PC-3 (cell line): ENCODE data around the gene SLC8A3. TPM values are rescaled to one million over a fixed set of nuclear protein-coding genes. Genes with fewer than 3 reads are reported as not detected.

Experiments
- ATAC-seq: fragments of 200-7000 bp; cut with Tn5 transposase; 2 replicates; pipeline ENCODE4 v1.9.1; 2020; ENCODE audit warnings: mild to moderate bottlenecking, moderate library complexity
- BruUV-seq: library from RNA; stranded (reverse); fragments of 400-500 nt; replicated peaks from 2 replicates; lab custom pipeline; 2021; lab: Mats Ljungman, UMichigan
- CTCF ChIA-PET: fragments of 300-600 bp; sonication (Branson Sonifier 250); formaldehyde crosslinking; loops from one replicate; lab custom pipeline; 2022; ENCODE audit warnings: antibody characterized with exemption; lab: Charles Lee
- POLR2A ChIA-PET: fragments of 300-600 bp; sonication (Branson Sonifier 250); formaldehyde crosslinking; loops from one replicate; lab custom pipeline; 2022; ENCODE audit warnings: antibody characterized with exemption; ENCODE audit not compliant: unreplicated experiment; lab: Charles Lee
- DNase-seq: peaks from one replicate; pipeline ENCODE4 v3.0.0-alpha.2; 2015
- H2AFZ ChIP-seq: fragments of 300-600 bp; sonication (generic); 2 replicates; pipeline ENCODE4 v1.6.0; 2016; ENCODE audit warnings: antibody characterized with exemption, low read length
- H3F3A ChIP-seq: fragments of 300-600 bp; sonication (generic); one replicate; pipeline ENCODE4 v1.6.0; 2017; ENCODE audit warnings: antibody characterized with exemption, low read length, control low read depth, mild to moderate bottlenecking; ENCODE audit not compliant: unreplicated experiment
- H3K27ac ChIP-seq: fragments of 300-600 bp; sonication (generic); 2 replicates; pipeline ENCODE4 v1.5.1; 2016; ENCODE audit warnings: mild to moderate bottlenecking, low read length
- H3K27me3 ChIP-seq: fragments of 300-600 bp; sonication (generic); 2 replicates; pipeline ENCODE4 v1.6.1; 2016; ENCODE audit warnings: low read length, mixed read lengths
- H3K36me3 ChIP-seq: fragments of 300-600 bp; sonication (generic); 2 replicates; pipeline ENCODE4 v1.6.1; 2016; ENCODE audit warnings: low read depth, mixed run types, low read length, mixed read lengths
- H3K4me1 ChIP-seq: fragments of 300-600 bp; sonication (generic); 2 replicates; pipeline ENCODE4 v1.5.1; 2016; ENCODE audit warnings: low read length; ENCODE audit not compliant: insufficient read depth
- H3K4me2 ChIP-seq: fragments of 300-600 bp; sonication (generic); 2 replicates; pipeline ENCODE4 v1.6.0; 2016; ENCODE audit warnings: low read length
- H3K4me3 ChIP-seq: fragments of 300-600 bp; sonication (generic); 2 replicates; pipeline ENCODE4 v1.5.1; 2016; ENCODE audit warnings: mild to moderate bottlenecking, low read length, mixed read lengths
- H3K79me2 ChIP-seq: fragments of 300-600 bp; sonication (generic); 2 replicates; pipeline ENCODE4 v1.6.1; 2017; ENCODE audit warnings: low read length, mixed read lengths
- H3K9ac ChIP-seq: fragments of 300-600 bp; sonication (generic); 2 replicates; pipeline ENCODE4 v1.6.0; 2016; ENCODE audit warnings: mild to moderate bottlenecking, low read length
- H3K9me2 ChIP-seq: fragments of 300-600 bp; sonication (generic); replicated peaks from 2 replicates; pipeline ENCODE4 v1.6.1; 2016; ENCODE audit warnings: mixed run types, low read length, mixed read lengths
- H3K9me3 ChIP-seq: fragments of 300-600 bp; sonication (generic); 2 replicates; pipeline ENCODE4 v1.6.1; 2016; ENCODE audit warnings: low read length, mixed read lengths
- H4K20me1 ChIP-seq: fragments of 300-600 bp; sonication (generic); 2 replicates; pipeline ENCODE4 v1.6.1; 2016; ENCODE audit warnings: low read length, mixed read lengths
- CTCF ChIP-seq: fragments of 300-600 bp; sonication (generic); conservative IDR thresholded peaks from 2 replicates; pipeline ENCODE4 v1.5.1; 2017; ENCODE audit warnings: antibody characterized with exemption, low read depth, mild to moderate bottlenecking, low read length
- EZH2 ChIP-seq: fragments of 300-600 bp; sonication (generic); IDR thresholded peaks from one replicate; pipeline ENCODE4 v1.6.1; 2017; ENCODE audit warnings: antibody characterized with exemption, mild to moderate bottlenecking, low read length; ENCODE audit not compliant: unreplicated experiment
- EZH2phosphoT487 ChIP-seq: fragments of 300-600 bp; sonication (generic); IDR thresholded peaks from 2 replicates; pipeline ENCODE4 v1.6.1; 2018; ENCODE audit warnings: mild to moderate bottlenecking, antibody characterized with exemption, low read length, borderline replicate concordance
- intact Hi-C: fragments of 100-400 bp; cut with micrococcal nuclease; formaldehyde crosslinking; loops from 2 replicates; pipeline ENCODE4 v1.9.0; 2023
- total RNA-seq: library from RNA; depleted of rRNA; stranded (reverse); fragments of >200 nt; gene quantifications from 2 replicates; pipeline ENCODE4 v1.2.3, GENCODE V29; 2014

The SLC8A3 gene
- total RNA-seq, 1 experiment from 2014 or later = not detected

GRCh38 chr14:70021548-70022220 is 167.1 kb downstream of the SLC8A3 start:
- Histone ChIP-seq H3K9me2 (no peaks in the 10 kb centered on the region), H4K20me1 (no peaks in the 10 kb centered on the region), H3K27ac (no peak overlapping the region), H2AFZ (no peak overlapping the region), H3K79me2 (no peaks in the 10 kb centered on the region), H3K27me3 (peaks cover 95% of the 10 kb centered on the region), H3K36me3 (no peaks in the 10 kb centered on the region), H3K9ac (no peak overlapping the region), H3K4me2 (no peak overlapping the region), H3K4me3 (no peak overlapping the region), H3K9me3 (no peaks in the 10 kb centered on the region), H3F3A (no peaks in the 10 kb centered on the region), H3K4me1 (no peaks in the 10 kb centered on the region)
- POLR2A ChIA-PET = no interaction called here
- CTCF ChIA-PET = interaction anchor here (0.6 kb wide), 1 partner anchor 185 kb away, joined by 3 read pairs; no protein-coding TSS in a partner anchor
- no peak for DNase-seq
- no peak for TF ChIP-seq EZH2phosphoT487
- no peak for TF ChIP-seq CTCF
- no peak for TF ChIP-seq EZH2
- no TSS peak for BruUV-seq
- intact Hi-C loops = no loop called here
- ATAC-seq = no peak

- ChIA-PET CTCF (interaction anchor here (0.6 kb wide), 1 partner anchor 184 kb away, joined by 3 read pairs; no protein-coding TSS in a partner anchor), POLR2A (no interaction called here)
- Histone ChIP-seq H3K4me3 (no peak overlapping the region), H3K9me3 (no peaks in the 10 kb centered on the region), H3K27me3 (peaks cover 95% of the 10 kb centered on the region), H3K9ac (no peak overlapping the region), H4K20me1 (no peaks in the 10 kb centered on the region), H3K4me1 (no peaks in the 10 kb centered on the region), H2AFZ (no peak overlapping the region), H3K27ac (no peak overlapping the region), H3K79me2 (no peaks in the 10 kb centered on the region), H3K9me2 (no peaks in the 10 kb centered on the region), H3K36me3 (no peaks in the 10 kb centered on the region), H3F3A (no peaks in the 10 kb centered on the region), H3K4me2 (no peak overlapping the region)
- intact Hi-C loops = no loop called here
- TF ChIP-seq CTCF = no peak
- no peak for TF ChIP-seq EZH2phosphoT487
- TF ChIP-seq EZH2 = no peak
- DNase-seq (no peak), ATAC-seq (no peak; the same call in 1 of the 2 replicates)
- no TSS peak for BruUV-seq
Observed at GRCh38 chr14:70020352-70021170, 168.2 kb downstream of the SLC8A3 start.
